Activated T-helper 1 cell treated with Interleukin-2 at 50 U/mL for 16 hours (primary cell): Measurements from ENCODE around the gene ERCC6.

Experiments used
- DNase-seq: peaks from one replicate; pipeline ENCODE4 v3.0.0-alpha.2; 2020; ENCODE audit warnings: low read depth

The ERCC6 gene

DNA sequence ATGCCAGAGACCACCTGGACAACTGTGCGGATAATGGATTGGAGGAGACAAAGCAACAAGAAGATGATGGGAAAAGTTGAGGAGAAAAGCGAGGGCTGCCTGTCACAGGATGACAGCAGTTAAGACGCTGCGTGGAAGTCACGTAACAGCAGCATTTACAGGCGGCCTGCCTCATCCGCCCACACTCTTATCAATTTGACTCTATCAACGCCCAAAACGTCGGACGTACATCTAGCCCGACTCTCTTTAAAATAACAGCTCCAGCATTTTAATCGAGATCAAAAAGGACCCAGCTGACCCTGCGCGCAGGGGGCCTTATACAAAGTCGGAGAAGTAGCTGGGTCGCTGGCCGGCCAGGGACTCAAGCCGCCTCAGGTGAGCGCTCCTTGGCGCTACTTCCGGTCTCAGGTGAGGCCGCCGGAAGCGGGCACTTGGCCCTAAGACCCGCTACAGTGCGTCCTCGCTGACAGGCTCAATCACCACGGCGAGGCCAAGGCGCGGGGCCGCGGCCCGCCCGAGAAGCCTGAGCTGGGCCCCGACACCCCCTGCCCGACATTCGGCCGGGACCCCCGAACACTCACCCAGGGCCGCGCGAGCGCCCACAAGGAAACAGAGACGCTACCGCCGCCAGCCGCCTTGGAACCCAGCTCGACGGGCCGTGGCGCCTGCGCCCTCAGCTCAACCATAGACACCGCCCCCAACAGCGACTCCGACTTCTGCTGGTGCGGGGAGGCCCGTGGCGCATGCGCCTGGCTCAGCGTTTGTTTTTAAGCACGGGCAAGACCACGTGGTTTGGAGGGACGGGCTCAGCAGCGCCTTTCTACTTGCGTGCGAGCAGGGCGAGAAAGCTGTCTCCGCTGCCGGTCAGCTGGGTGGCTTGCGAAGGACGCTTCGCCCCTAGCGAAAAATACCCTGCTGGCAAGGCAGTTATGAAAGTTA is at the start of gene ERCC6:
ERCC6 (minus strand) TSS at position 741 of the 939 bp plus-strand sequence.
- peak; percentile 94 for DNase-seq

DNA sequence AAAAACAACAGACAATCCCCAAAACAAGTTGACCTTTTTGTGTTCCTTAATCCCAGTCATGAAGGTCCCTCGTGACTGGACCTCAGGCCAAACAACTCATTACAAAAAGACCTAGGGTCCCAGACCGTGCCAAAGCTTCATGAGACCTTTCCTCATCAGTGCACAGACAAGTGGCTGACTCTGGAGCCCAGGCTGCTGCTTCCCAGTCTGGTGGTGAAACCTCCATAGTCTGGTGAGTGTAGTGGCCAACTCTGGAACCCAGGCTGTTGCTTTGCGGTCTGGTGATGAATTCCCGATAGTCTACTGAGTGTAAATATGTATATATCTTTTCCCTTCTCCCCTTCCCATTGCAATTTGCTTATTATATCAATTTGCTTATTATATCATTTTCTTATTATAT is 49.1 kb upstream of the ERCC6 start:
- no peak for DNase-seq

DNA sequence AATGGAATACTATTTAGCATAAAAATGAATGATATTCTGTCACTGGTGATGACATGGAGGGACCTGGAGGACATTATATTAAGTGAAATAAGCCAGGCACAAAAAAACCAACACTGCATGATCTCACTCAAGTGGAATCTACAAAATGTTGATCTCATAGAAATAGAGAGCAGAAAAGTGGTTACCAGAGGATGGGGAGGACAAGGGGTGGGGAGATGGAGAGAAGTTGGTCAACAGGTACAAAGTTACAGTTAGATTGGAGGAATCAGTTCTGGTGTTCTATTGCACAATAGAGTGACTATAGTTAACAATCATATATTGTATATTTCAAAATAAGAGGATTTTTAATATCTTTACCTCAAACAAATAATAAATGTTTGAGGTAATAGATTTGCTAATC is 46.5 kb upstream of the ERCC6 start:
- DNase-seq, result no peak

DNA sequence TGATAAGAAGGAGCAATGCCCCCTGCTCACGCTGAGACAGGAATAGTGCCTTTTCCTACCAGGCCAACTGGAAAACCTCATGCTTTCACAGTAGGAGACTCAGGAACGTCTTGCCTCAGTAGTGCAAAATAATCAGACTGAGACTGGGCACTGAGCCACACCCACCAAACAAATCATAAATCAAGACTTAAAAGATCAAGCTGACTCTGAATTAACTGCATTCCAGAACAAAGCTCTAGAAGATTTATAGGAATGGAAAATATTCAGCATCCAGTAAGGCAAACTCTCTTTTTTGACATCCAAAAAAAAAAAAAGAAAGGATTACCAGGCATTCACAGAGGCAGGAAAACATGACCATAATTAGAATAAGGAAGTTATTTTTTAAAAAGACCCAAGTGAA is 40.7 kb upstream of the ERCC6 start:
- no peak for DNase-seq

DNA sequence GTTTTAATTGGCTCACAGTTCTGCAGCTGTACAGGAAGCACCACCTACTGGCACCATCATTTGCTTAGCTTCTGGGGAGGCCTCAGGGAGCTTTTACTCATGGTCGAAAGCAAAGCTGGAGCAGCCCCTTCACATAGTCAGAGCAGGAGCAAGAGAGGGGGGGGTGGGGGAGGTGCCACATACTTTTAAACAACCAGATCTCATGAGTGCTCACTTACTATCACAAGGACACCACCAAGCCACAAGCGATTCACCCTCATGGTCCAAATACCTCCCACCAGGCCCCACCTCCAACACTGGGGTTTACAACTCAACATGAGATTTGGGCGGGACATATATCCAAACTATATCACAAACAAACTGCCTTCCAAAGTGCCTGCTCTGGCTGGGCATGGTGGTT is 39.5 kb upstream of the ERCC6 start:
- DNase-seq, result no peak

DNA sequence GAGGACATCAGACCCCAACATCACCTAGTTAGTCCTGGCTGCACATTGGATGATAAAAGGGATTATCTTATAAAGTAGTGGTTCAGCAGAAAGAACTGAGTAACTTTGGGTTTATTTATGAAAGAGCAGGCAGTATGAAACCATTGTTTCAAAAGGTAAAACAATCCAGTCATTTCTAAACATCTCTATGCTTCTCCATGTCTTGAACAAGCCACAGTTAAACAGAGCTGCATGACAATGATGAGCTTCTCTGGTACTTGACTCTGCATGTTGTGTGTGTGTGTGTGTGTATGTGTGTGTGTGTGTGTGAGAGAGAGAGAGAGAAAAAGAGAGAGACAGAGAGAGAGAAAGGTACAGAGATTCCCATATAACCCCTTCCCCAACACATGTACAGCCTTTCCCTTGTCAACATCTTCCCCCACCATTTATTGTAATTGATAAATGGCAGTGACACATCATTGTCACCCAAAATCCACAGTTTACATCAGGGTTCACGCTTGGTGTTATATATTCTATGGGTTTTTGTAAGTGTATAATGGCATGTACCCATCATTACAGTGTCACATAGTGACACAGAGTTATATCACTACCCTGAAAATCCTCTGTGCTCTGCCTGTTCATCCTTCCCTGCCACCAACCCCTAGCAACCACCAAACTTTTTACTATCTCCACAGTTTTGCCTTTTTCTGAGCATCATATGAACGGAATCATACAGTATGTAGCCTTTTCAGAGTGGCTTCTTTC is 38.4 kb upstream of the ERCC6 start:
- no peak for DNase-seq

DNA sequence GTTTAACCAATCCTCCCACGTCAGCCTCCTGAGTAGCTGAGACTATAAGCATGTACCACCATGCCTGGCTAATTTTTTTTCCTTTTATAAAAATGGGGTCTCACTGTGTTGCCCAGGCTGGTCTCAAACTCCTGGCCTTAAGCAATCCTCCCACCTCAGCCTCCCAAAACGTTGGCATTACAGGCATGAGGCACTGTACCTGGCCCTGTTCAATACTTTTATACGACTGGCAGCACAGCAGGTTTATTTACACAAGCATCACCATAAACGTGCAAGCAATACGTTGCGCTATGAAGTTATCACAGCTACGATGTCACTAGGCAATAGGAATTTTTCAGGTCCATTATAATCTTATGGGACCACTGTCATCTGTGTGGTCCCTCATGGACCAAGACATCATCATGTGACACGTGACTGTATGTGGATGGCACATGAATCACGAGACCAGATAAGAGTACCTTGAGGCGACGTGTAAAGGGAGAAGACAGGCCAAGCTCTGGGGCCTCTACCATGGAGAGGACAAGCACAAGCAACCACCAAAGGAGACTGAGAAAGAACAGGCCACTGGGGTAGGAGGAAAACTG is 36.7 kb upstream of the ERCC6 start:
- no peak for DNase-seq

DNA sequence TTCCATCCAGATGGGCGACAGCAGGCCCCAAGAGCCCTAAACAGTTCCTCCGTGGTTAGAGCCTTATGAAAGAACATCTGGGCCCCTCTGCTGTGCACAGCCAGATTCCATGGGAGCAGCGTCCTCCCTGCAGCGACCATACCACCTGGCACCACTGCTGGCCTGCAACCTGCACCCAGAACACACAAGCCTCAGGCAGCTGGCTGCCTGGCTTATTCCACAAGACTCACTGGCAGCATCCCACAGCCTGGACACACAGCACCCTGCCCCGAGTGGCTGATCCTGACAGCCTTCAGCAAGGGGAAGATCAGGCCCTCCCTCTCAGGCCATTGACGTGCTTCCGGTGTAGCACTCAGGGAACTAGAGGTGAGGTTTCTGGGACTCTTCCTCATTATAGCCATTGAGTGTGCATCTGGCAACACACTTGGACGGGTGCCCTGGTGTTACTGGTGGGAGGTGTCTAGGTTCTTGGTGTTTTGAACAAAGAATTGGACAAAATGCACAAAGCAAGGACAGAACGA is 33.7 kb upstream of the ERCC6 start:
- no peak for DNase-seq

DNA sequence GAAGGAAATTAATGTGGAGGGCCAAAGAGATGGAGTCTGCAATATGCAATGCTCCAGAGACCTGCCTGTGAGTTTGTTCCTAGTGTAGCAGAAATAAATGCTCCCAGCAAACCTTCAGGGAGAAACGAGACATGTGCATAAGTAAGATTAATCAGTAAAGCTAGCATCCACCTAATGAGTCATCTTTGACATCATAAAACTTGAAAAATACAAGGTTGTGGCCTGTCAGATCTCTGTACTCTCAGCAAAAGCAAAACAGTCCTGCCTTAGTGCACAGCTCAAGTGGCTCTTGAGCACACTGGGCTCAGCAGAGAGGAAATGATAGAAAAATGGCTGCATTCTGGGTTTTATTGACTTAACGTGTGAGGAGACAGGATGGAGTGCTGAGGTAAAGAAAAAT is 32.5 kb upstream of the ERCC6 start:
- no peak for DNase-seq

DNA sequence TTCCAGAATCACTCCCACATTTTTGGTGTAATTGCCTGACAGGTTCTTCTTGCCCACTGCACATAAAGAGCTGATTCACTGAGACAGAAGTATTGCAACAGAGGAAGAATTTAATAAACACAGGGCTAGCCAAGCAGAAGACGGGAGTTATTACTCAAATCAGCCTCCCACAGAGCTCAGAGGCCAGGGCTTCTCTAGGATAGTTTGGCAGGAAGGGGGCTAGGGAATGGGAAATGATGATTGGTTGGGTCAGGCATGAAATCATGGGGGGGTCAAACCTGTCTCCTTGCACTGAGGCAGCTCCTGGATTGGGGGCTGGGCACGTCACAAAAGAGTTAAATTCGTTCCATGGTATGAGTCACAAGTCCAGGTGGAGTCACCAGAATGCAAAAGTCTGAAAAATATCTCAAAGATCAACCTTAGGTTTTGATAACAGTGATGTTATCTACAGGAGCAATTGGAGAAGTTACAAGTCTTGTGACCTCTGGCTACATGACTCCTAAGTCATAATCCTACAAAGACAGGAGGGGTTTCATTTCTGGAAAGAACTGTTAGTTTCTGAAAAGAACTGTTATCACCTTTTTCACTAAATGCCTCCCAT is 30.2 kb upstream of the ERCC6 start:
- no peak for DNase-seq

DNA sequence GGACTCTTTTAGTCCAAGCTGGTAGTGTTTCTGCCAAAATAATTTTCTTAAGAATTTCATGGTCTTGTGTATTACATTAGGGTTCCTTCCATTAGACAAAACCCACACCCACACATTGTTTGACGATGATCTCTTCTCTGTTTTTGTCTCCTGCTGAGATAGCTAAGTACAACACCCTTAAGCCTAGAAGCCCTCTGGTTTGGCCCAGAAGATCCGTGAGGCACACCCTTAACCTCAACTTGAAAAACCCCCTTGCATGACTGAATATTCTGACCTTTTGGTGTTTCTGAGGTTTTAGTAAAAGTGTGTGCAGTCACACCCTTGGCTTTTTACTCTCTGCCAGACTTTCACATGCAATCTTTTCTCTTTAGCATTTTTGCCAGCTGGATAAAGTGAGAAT is 29.3 kb upstream of the ERCC6 start:
- DNase-seq, result no peak

DNA sequence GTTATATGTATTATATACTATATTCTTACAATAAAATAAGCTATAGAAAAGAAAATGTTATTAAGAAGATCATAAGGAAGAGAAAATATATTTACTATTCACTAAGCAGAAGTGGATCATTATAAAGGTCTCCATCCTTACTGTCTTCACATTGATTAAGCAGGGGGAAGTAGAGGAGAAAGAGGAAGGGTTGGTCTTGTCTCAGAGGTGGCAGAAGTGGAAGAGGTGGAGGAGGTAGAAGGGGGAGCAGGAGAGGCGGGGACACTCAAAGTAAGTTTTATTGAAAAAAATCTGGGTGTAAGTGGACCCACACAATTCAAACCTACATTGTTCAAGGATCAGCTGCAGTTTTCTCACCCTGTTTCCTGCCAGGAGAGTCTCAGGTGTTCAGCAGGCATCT is 28.9 kb upstream of the ERCC6 start:
- no peak for DNase-seq

DNA sequence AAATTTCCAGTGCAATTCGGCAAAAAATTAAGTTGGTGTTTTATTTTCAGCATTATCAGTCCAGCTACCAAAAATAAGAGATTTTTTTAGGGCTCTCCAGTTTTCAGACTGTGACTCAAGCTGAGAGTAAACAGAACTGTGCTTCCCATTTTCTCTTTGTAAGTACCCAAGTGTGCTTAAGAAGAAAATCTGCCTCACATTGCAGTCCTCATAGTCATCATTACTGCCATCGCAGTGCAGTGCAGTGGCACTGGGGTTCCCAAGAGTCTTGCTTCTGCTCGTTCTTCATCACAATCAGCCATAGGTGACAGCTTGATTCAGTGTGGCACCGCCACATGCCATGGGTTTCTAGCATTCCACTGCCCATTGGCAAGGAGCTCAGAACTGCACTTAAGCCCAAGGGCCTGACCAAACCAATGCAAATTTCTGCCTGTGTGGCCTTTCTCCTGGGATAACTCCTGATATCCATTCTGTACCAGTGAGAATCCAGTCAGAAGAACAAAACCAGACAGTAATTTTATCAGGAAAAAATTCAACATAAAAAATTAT is 25.6 kb upstream of the ERCC6 start:
- no peak for DNase-seq

DNA sequence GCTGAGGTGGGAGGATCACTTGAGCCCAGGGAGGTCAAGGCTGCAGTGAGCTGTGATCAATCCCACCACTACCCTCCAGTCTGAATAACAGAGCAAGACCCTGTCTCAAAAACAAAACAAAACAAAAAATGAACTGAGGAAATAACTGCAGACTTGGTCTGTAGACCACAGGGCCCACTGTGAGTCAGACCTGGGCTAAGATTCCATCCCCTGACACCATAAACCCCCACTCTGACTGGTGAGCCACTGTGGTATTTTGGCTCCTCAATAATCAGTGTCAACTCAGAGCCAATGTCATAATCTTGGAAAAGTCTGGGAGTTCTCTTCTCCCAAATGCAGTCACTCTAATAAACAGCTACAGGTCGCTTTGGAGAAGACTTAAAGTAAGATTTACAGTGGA is 24.0 kb upstream of the ERCC6 start:
- no peak for DNase-seq

DNA sequence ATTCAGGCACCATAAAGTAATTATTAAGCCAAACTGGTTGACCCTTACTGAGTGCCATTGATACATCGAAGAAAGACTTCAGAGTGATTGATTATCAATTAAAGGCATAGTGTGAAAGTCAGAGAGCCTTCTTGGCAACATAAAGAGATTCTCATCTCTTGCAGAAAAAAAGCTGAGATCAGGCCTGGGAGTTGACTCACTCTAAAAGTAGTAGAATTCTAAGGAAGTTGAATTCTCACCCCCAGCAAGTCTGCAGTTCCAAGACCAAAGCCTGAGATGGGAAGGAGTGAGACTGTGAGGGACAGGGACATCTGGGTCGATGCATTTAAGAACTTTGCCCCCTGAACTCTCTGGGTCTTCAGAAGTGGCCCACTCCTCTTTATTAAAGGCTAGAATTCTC is 21.6 kb upstream of the ERCC6 start:
- DNase-seq, result no peak

DNA sequence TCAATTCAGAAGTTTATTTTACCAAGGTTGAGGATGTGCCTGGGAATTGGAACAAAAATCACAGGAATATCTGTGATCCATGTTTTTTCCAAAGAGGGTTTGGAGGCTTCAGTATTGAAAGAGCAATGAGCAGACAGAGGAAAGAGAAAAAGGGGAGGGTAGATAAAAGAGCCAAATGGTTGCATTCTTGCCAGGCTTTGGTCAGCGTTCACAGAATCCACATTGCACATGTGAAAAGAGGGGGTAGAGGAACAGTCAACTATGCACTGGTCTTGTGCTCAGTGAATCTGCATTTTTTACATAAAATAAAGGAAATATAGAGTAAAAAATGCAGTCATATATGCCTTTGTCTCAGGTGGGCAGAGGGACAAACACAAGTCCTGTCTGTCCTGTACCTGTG is 20.6 kb upstream of the ERCC6 start:
- no peak for DNase-seq

DNA sequence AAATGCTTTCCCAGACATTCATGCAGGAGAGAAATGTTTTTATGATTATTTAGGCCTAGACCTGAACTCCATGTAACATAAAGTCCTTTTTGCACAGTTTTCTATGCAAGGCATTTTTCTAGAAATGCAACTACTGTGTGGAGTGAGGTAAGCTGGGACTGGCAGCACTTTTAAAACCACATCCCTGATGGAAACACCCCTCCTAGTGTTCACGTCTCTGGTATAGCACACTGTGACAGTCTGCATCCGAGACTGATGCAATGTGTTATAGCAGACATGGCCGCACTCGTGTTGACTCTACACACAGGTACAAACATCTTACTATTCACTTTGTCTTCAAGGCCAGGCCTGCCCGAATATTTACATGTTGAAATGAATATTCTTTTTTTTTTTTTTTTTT is 19.3 kb upstream of the ERCC6 start:
- DNase-seq, result no peak

DNA sequence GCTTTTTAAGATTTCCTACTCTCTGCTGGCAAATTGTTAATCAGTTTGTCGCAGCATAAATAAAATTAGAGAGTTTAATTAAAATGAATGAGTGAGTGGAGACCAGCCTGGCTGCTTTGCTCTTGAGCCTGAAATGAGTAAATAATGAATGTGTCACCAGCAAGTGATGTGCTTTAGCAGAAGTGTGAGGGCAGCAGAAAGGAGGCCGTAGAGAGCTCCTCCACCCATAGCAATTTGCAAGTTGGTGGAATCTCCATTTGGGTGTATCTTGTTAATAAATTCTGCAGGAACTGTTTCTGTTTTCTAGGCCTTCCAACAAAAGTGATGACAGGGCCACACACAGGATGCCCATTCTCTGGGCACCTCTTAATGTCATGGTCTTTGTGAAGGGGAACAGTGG is 18.8 kb upstream of the ERCC6 start:
- DNase-seq, result no peak

DNA sequence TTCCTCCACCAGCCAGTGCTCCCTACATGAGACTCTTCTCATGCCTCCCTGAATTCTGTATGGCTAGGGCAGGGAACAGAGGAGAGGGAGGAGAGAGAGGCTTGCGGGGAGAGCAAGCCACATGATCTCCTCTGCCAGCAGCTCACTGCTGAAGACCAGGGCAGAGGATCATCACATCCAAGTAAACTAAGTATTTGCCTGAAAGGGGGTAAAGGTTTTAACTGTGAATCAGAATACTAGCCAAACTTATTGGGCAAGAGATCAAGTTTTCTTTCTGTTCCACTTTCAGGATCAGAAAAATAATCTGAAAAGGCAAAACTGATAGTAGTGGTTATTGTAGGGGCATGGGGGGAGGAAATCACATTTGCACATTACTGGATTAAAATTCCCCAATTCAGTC is 17.8 kb upstream of the ERCC6 start:
- DNase-seq, result no peak

DNA sequence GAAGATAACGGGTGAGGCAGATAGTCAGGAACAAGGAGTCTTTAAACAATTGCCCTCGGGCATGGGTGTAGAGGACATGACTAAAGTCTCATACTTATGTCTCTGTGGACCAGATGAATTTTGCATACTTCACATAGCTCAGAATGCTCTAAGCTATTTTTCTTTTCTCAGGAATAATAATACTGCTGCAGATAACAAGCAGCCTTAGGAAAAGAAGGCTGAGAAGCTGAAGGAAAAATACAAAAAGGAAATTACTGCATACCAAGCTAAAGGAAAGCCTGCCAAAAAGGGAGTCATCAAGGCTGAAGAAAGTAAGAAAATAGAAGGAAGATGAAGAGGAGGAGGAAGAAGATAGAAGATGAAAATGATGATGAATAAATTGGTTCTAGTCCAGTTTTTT is 13.4 kb upstream of the ERCC6 start:
- DNase-seq, result no peak

DNA sequence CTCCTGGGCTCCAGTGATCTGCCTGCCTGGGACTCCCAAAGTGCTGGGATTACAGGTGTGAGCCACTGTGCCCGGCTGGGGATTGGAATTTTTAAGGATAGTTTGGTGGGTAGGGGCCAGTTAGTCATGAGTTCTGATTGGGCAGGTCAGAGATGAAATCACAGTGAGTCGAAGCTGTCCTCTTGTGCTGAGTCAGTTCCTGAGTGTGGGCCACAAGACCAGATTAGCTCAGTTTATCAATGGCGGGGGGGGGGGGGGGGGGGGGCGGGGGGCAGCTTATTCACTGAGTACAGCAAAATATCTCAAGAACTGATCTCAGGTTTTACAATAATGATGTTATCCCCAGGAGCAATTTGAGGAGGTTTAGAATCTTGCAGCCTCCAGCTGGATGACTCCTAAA is 11.6 kb upstream of the ERCC6 start:
- DNase-seq, result no peak
